Keratinocyte (primary cell): ENCODE data around the gene FKTN. TPM values are rescaled to one million over a fixed set of nuclear protein-coding genes. Genes with fewer than 3 reads are reported as not detected.
"Not testable (repeated sequence)": the region's sequence is repeated elsewhere in the genome, so short reads cannot be mapped to it uniquely, and the experiment has no call there.

Experiments
- DNase-seq: peaks from one replicate; pipeline ENCODE4 v3.0.0-alpha.2; 2011; ENCODE audit warnings: low read depth, missing footprints, low spot score
- FAIRE-seq: peaks from 2 replicates; lab custom pipeline; 2011; peaks lifted over from hg19 to GRCh38; lab: Jason Lieb, UNC
- H2AFZ ChIP-seq: 2 replicates; pipeline ENCODE4 v1.6.0; 2012; ENCODE audit warnings: low read length, control low read depth, inconsistent platforms; ENCODE audit not compliant: control insufficient read depth
- H3K27ac ChIP-seq: 2 replicates; pipeline ENCODE4 v1.5.1; 2011; ENCODE audit warnings: low read length; ENCODE audit not compliant: control insufficient read depth, insufficient read depth
- H3K27me3 ChIP-seq: 3 replicates; pipeline ENCODE4 v1.6.0; 2011; ENCODE audit warnings: low read length; ENCODE audit not compliant: control insufficient read depth, insufficient read depth; ENCODE audit errors: extremely low read depth
- H3K36me3 ChIP-seq, 2 experiments: 2 replicates in 1 of 2; 3 replicates in 1 of 2; pipeline ENCODE4 v1.5.1; 2011; ENCODE audit warnings: low read length in 2 of 2, mild to moderate bottlenecking in 1 of 2; ENCODE audit not compliant: control insufficient read depth in 2 of 2, insufficient read depth in 2 of 2; ENCODE audit errors: extremely low read depth in 1 of 2
- H3K4me1 ChIP-seq: 3 replicates; pipeline ENCODE4 v1.5.1; 2011; ENCODE audit warnings: low read length; ENCODE audit not compliant: control insufficient read depth, insufficient read depth; ENCODE audit errors: extremely low read depth
- H3K4me2 ChIP-seq: 3 replicates; pipeline ENCODE4 v1.6.0; 2011; ENCODE audit warnings: low read depth, low read length; ENCODE audit not compliant: control insufficient read depth, insufficient read depth; ENCODE audit errors: extremely low read depth
- H3K4me3 ChIP-seq, 3 experiments: fragments of 200-600 bp in 1 of 3; sonication (generic) in 1 of 3; 2 replicates in 2 of 3; 3 replicates in 1 of 3; pipeline ENCODE4 v1.5.1; 2011 to 2016; ENCODE audit warnings: low read length in 3 of 3, mild to moderate bottlenecking in 3 of 3, control low read depth in 2 of 3, inconsistent platforms in 1 of 3, low read depth in 1 of 3, mixed read lengths in 1 of 3, mixed run types in 1 of 3, moderate library complexity in 1 of 3; ENCODE audit not compliant: control insufficient read depth in 2 of 3, insufficient read depth in 2 of 3; ENCODE audit errors: extremely low read depth in 1 of 3
- H3K79me2 ChIP-seq: 2 replicates; pipeline ENCODE4 v1.6.0; 2012; ENCODE audit warnings: low read length; ENCODE audit not compliant: control insufficient read depth, insufficient read depth
- H3K9ac ChIP-seq: 3 replicates; pipeline ENCODE4 v1.6.0; 2011; ENCODE audit warnings: low read length; ENCODE audit not compliant: control insufficient read depth, insufficient read depth; ENCODE audit errors: extremely low read depth
- H3K9me1 ChIP-seq: 3 replicates; pipeline ENCODE4 v1.6.0; 2011; ENCODE audit warnings: low read length; ENCODE audit not compliant: control insufficient read depth, insufficient read depth; ENCODE audit errors: extremely low read depth
- H3K9me3 ChIP-seq: 2 replicates; pipeline ENCODE4 v1.5.1; 2012; ENCODE audit warnings: low read depth, low read length; ENCODE audit not compliant: control insufficient read depth
- H4K20me1 ChIP-seq: 3 replicates; pipeline ENCODE4 v1.6.0; 2011; ENCODE audit warnings: low read length; ENCODE audit not compliant: control insufficient read depth, insufficient read depth; ENCODE audit errors: extremely low read depth
- CTCF ChIP-seq, 3 experiments: IDR thresholded peaks in 1 of 3; conservative IDR thresholded peaks in 1 of 3; optimal IDR thresholded peaks in 1 of 3; 2 replicates in 2 of 3; 3 replicates in 1 of 3; pipeline versions ENCODE3 to v1.5.1; 2011; ENCODE audit warnings: low read length in 3 of 3, mild to moderate bottlenecking in 3 of 3, moderate library complexity in 2 of 3, control low read depth in 1 of 3, inconsistent platforms in 1 of 3; ENCODE audit not compliant: insufficient read depth in 2 of 3; ENCODE audit errors: extremely low read depth in 1 of 3
- EZH2 ChIP-seq: IDR thresholded peaks from one replicate; pipeline ENCODE4 v1.6.1; 2012; ENCODE audit warnings: inconsistent platforms, mild to moderate bottlenecking, low read length, moderate library complexity
- dilution Hi-C: fragments of 300-500 bp; cut with MboI; formaldehyde crosslinking; loops from one replicate; pipeline ENCODE4 v1.7.0; 2020; ENCODE audit warnings: low sequenced_read_pairs; ENCODE audit not compliant: extremely low pct_ligation_motif_present
- polyA plus RNA-seq, 5 experiments: library from polyadenylated mRNA; depleted of rRNA in 3 of 5; stranded (reverse) in 3 of 5; stranded (forward) in 1 of 5; unstranded in 1 of 5; fragments of >200 nt; gene quantifications; 1 replicate in 1 of 5; 2 replicates in 3 of 5; 3 replicates in 1 of 5; pipeline versions ENCODE4 v1.2.1 to v1.2.3, GENCODE V29; 2011 to 2012; ENCODE audit warnings: missing spikeins in 2 of 5, low read depth in 1 of 5, low replicate concordance in 1 of 5

FKTN gene
- polyA plus RNA-seq, 1 donor (not counting 4 experiments of a cell fraction or from before 2014, with no cell fraction given) = 15.9 TPM

- Histone ChIP-seq H3K36me3 (peaks cover 4 to 11% of the 10 kb centered on the region in 2 experiments), H3K9me3 (no peaks in the 10 kb centered on the region), H3K4me1 (no peaks in the 10 kb centered on the region), H3K9me1 (no peaks in the 10 kb centered on the region), H3K27ac (no peak overlapping the region), H3K79me2 (no peaks in the 10 kb centered on the region), H2AFZ (no peak overlapping the region), H3K4me2 (no peak overlapping the region), H3K4me3 (no peak overlapping the region), H3K9ac (no peak overlapping the region), H3K27me3 (no peaks in the 10 kb centered on the region), H4K20me1 (no peaks in the 10 kb centered on the region)
- TF ChIP-seq EZH2 (no peak), CTCF (optimal IDR thresholded peaks at IDR 0.05 in 1 of 3, IDR thresholded peaks at IDR 0.05 in 1 of 3, conservative IDR thresholded peaks at IDR 0.05 in 1 of 3; ENCODE audit: extremely low read depth in 1 of 3, insufficient read depth in 2 of 3, low read length in 3 of 3) (no peak)
- FAIRE-seq (no peak), DNase-seq (no peak)
- dilution Hi-C loops = no loop called here
These were observed 42.0 kb upstream of the FKTN start for GRCh38 chr9:105515811-105516413.

- H3K9me3 ChIP-seq, FAIRE-seq, dilution Hi-C loops, H3K79me2 ChIP-seq, H2AFZ ChIP-seq, H3K4me1 ChIP-seq, H3K4me2 ChIP-seq, H3K27me3 ChIP-seq, H3K27ac ChIP-seq, H4K20me1 ChIP-seq, DNase-seq, H3K9me1 ChIP-seq, H3K36me3 ChIP-seq, H3K9ac ChIP-seq: not testable (repeated sequence)
- peak overlapping the region in 1 of 3 experiments; percentile 30 for H3K4me3 ChIP-seq
These were observed 38.1 kb upstream of the FKTN start for GRCh38 chr9:105519710-105520369.

- dilution Hi-C loops, H2AFZ ChIP-seq, H3K27ac ChIP-seq, H4K20me1 ChIP-seq, H3K9me1 ChIP-seq, H3K4me1 ChIP-seq, H3K4me2 ChIP-seq, H3K9ac ChIP-seq, H3K79me2 ChIP-seq, H3K27me3 ChIP-seq, DNase-seq, FAIRE-seq, H3K9me3 ChIP-seq, H3K36me3 ChIP-seq, H3K4me3 ChIP-seq: not testable (repeated sequence)
These were observed 36.9 kb upstream of the FKTN start for GRCh38 chr9:105520992-105521391.

- H4K20me1 ChIP-seq, H3K27me3 ChIP-seq, H3K4me1 ChIP-seq, H3K79me2 ChIP-seq, dilution Hi-C loops, H3K36me3 ChIP-seq, H3K9me3 ChIP-seq, H3K4me3 ChIP-seq, H2AFZ ChIP-seq, H3K9me1 ChIP-seq, DNase-seq, H3K27ac ChIP-seq, FAIRE-seq, H3K4me2 ChIP-seq, H3K9ac ChIP-seq: not testable (repeated sequence)
These were observed 35.1 kb upstream of the FKTN start for GRCh38 chr9:105522618-105523385.
